CD4-positive, alpha-beta T cell treated with Interleukin-2 at 100 ng/mL for 4 hours (primary cell): ENCODE results near the gene LSS.
A peak's percentile ranks its signal among the peaks of the same experiment; 100 is the strongest.

ENCODE experiments used
- DNase-seq: peaks from one replicate; pipeline ENCODE4 v3.0.0-alpha.2; 2020; ENCODE audit warnings: low spot score

The LSS gene

DNA sequence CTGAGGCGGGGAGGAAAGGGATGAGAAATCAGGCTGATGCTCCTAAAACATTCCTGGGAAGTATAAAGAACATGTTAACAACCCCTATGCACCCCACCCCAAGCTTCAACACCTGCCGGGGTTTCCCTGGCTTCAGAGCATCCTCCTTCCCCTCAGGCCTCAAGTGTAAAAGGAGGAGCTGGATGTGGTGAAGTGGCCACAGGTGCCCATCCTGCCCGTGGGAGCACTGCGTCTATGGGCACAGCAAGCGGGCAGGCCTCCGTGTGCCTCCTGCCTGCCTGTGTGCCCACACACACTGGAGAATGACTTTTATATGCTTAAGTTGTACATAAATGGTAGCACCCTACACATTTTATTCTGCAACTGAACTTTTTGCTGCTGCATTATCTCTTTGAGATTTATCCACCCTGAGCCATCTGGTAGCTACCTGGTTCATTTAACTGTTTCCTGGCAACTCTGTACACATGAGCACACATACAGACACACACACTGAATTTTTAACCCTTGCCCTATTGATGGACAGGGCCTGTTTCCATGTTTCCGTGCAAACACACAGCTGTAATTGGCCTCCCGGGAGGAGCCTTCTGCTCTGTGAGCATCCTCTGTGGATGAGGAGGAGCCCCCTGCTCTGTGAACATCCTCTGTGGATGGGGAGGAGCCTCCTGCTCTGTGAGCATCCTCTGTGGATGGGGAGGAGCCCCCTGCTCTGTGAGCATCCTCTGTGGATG, 59.8 kb downstream of the LSS start:
- no peak for DNase-seq

DNA sequence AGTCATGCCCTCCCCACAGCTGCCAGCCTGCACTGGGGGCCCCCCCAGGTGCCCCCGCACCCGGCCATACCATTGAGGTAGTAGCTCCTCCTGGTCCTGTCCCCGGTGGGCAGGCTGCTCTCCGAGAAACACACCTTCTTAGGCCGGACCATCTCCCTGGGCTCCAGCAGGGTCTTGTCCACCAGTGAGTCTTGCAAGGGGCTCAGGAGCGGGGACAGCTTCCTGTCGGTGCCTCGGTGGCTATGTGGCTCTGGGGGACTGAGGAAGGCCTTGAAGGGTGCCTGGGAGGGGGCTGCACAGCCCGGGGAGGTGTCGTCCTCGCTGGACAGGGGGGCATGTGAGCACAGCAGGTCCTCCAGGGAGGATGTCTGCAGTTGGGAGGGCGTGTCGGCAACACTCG, 60.3 kb downstream of the LSS start:
- no peak for DNase-seq

DNA sequence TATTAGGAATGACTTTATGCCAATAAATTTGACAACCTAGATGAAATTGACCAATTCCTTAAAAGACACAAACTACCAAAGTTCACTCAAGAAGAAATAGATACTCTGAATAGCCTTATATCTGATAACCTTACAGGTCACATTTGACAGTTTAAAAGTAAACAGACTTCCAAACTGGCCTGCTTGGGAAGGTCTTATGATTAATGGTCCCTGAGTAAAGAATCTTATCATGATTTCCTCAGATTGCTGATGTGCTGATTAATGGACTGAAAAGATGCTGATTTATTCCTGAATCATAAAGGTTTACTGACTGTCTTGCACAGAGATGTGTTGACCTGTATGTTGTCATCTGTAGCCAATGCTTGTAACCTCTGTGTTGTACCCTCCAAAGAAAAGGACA, 63.5 kb downstream of the LSS start:
- no peak for DNase-seq

DNA sequence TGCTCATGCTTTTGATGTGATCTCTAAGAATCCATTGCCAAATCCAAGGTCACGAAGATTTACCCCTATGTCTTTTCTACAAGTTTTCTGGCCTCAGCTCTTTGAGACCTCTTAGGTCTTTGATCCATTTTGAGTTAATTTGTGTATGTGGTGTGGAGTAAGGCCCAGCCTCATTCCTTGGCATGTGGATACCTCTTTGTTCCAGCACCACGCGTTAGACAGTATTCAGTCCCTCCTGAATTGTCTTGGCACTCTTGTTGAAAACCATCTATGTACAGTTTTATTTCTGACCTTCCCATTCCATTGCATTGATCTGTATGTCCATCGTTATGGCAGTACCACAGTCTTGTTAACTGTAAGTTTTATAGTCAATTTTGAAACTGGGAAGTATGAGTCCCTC, 65.2 kb downstream of the LSS start:
- no peak for DNase-seq

DNA sequence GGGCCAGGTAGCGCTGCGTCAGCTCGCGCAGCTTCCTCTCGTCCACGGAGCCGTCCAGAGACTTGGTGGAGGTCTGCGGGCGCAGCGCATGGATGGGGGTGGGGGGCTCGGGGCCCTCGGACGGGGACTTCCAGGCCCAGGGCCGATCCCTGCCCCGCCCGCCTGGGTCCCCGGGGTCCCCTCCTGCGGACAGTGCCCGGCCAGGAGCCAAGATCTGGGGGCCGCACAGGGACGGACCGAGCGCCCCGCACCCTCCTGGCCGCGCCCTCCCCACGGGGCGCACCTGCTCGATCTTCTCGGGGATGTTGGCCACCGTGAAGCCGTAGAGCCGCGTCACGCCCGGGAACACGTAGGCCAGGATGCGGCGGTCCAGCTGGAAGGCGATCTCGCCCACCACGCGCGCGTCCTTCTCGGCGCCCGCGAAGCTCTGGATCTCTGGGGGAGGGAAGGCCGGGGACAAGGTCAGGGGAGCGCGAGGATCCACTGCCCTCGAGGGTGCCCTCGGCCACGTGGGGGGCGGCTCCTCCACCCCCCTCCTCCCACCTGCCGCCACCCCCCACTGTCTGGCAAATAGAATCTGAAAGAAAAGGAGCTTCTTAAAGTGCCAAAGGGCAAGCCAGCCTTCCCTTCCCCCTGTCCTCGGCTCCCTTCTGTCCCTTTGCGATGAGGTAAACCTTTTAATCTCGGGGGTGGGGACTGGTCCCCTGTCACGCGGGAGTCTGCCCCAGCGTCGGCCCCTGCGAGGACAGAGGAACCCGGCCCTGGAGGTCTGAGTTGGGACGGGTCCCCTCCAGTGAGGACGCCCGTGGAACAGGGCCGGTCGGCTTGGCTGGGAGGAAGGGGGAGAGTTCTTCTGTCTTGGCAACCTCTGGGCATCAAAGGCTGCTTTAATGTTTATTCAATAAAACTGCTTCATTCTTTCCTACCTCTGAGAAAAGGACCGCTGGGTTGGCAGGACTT, 66.7 kb downstream of the LSS start:
- DNase-seq = no peak

DNA sequence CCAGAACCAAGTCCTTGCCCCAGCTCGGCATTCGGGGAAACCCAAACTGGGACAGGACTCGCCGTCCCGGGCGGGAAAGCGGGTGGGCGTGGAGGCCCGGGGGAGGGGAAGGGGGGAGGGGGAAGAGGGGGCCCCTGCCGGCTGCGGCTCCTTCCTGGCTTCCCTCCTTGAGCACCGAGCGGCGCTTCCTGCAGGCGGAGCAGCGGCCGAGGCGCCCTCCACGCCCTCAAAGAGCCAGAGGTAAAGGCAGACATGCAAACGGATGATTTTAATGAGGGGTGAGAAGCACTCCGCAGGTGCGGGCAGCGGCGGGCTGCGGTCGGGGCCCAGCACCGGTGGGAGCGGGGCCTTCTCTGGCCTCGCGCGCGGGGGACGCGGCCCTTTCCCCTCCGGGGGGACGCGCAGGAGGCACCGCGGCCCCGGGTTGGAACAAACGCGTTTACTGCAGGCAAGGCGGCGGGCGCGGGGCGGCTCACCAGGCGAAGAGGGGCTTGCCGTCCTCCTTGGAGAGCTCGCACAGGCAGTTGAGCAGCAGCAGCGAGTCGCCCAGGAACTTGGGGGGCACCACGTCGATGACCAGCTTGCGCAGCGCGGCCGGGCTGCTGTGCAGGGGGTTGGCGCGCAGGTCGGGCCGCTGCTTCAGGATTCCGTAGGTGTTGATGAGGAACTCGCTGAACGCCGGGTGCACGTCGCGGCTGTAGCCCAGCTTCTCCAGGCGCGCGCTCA, 67.5 kb downstream of the LSS start:
- DNase-seq = no peak

DNA sequence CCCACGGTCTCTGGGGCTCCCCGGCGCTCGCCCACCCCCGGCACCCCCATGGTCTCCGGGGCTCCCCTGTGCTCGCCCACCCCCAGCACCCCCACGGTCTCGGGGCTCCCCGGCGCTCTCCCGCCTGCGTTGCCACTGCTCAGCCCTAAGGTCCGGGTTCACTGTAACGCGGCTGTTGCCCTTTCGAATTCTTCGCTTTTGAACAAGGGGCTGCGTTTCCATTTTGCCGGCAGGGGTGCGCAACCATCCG, 68.0 kb downstream of the LSS start:
- no peak for DNase-seq

DNA sequence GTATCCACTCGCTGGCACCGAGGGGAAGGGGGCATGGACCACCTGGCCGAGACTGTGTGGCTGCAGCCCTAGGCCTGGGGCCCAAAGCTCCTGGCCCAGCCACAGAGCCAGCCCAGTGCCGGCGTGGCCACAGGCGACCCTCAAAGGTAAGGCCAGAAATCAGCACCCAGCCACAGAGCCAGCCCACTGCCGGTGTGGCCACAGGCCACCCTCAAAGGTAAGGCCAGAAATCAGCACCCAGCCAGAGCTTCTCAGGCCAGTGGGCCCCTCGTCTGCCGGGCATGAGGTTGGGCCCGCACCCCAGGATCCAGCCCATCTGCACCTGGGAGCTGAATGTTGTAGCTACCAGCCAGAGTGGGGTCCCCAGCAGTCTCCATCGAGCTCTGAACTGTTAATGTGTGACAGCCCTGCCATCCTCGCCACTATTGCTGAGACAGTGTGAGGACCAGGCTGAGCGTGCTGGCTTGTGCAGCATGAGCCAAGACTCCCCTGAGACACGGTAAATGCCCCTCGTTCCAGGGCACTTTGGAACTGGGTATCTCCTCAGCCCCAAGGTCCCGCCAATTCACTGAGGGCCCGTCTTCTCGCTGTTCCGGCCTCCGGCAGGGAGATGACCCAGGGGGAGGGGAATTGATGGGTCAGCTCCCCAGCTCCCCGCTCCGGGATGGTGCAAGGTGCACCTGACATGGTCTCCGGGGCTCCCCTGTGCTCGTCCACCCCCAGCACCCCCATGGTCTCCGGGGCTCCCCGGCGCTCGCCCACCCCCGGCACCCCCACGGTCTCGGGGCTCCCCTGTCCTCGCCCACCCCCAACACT, 68.5 kb downstream of the LSS start:
- DNase-seq = no peak

DNA sequence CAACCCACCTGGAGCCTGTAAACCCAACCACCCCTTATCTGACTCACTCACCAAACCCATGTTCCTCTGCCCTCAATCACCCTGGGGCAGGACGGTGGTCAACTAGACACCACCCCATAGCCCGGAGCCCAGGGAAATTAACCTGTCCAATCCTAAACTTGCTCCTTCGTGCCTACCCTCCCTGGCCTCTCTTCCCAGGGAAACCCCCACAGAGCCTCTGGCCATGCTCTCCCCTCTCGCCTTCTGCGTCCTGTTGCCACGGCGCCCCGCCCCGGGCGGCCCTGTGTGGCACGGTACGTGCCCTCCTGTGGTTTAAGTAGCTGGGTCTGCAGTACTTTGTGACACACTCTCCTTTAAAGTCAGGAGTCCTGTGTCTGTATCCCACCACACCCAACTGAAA, 69.2 kb downstream of the LSS start:
- no peak for DNase-seq

DNA sequence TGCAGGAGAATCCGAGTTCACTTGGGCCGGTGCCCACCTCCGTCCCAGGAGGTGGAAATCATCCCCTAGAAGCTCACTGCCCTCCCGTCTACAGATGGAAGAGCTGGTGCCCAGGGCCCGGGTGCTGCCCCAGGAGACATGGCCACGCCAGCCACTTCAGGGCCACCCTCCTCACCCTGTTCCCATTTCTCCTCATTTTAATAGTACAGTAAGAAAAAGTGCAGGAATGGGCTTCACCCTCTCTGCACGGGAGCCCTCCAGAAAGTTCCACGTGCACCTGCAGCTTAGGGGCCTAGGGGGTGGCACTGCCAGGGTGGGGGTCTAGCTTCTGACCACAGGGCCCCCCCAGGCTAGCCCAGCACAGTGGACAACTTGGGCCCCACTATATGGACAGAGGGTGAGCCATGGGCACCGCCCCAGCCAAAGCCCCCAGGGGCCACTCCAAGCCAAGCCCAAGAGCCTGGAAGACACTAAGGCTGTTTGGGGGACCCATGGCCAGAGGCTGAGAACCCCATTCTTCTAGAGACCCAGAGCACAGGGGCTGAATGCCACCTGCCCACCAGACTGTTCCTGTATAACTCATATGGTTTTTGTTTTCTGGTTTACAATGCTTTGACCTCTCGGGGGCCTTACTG, 69.8 kb downstream of the LSS start:
- no peak for DNase-seq

DNA sequence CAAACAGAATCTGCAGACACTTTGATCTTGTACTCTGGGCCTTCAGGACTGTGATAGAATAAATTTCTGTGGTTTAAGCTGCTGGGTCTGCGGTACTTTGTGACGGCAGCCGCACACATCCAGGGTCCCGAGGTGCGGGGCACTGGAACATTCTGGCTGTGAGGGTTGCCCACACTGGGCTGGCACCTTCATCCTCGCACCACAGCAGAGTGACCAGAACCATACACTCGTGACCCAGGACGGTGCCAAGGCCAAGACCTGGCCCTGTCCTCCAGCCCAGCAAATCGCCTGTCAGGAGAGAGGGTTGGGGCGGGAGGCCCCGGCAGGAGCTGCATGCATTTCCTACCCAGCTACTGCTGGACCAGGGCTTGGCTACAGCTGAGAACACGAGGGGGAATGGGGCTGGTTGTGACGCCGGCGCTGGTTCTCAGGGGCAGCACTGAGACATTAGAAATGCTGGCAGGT, 70.6 kb downstream of the LSS start:
- DNase-seq = no peak

DNA sequence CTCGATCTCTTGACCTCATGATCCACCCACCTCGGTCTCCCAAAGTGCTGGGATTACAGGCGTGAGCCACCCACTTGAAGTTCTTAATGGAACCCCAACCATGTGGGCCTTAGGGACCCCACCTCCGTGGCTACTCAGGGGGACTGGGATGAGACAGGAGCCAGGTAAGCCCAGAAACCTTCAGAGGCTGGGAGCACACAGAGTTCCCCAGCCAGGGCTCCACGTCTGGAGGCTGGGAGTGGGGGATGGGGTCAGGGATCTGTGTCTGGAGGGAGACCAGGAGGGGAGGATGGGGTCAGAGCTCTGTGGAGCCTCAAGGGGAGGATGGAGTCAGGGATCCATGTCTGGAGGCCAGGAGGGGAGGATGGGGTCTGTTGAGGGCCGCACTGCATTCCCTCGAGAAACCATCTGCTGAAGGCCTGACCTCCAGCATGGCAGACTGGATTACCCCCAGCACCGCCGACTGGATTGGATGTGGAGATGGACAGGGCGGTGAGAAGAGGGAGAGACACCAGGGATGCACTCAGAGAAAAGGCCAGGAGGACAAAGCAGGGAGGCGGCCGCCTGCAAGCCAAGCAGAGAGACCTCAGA, 71.1 kb downstream of the LSS start:
- DNase-seq = no peak

DNA sequence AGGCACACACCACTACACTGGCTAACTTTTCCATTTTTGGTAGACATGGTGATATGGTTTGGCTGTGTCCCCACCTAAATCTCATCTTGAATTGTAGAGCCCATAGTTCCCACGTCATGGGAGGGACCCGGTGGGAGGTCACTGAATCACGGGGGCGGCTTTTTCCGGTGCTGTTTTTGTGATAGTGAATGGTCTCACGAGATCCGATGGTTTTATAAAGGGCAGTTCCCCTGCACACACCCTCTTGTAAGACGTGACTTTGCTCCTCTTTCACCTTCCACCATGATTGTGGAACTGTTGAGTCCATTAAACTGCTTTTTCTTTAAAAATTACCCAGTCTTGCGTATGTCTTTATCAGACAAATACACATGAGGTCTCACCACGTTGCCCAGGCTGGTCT, 71.9 kb downstream of the LSS start:
- DNase-seq = no peak

DNA sequence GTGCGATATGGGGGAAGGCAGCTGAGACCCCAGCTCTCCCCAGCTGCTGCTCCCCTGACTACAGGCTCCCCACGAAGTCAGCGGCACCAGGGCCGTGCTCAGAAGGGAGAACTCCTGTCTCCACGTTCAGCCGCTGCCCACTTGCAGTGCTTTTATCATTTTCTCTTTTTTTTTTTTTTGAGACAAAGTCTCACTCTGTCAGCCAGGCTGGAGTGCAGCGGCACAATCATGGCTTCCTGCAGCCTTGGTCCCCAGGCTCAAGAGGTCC, 72.3 kb downstream of the LSS start:
- no peak for DNase-seq

DNA sequence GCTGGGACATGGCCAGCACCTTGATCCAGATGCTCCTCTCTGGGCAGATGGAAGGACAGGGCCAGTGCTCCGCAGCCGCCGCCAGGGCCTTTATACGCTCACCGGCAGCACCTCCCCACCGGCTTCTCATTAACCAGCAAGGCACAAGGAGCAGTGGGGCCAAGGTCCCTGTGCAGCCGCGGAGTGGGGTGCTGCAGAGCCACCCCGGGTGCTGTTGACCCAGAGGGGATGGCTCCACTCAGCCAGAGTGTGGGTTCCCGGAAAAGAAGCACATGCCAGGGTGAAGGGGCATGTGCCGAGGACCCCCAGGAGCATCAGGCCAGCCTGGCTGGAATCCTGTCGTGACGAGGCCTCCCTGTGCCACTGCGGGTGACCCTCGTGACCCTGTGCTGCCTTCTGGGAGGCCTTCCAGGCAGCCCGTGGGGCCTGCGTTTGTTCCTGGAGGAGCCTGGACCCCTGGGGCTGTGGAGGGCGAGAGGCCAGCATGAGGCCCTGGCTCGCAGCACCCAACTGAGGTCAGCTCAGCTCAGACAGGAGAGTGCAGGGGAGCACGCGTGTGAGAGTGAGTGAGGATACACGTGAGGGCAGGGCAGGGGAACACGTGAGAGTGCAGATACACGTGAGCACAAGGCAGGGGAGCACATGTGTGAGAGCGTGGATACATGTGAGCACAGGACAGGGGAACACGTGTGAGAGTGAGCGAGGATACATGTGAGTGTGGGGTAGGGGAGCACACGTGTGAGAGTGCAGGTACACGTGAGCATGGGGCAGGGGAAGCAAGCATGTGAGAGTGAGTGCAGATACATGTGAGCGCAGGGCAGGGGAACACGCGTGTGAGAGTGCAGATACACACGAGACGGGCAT, 72.8 kb downstream of the LSS start, which contains the start of gene FTCD:
TSS of gene FTCD (minus strand) at position 66 of the 864 bp plus-strand sequence. CDS start at position 10, 56 bp downstream.
- no peak for DNase-seq

DNA sequence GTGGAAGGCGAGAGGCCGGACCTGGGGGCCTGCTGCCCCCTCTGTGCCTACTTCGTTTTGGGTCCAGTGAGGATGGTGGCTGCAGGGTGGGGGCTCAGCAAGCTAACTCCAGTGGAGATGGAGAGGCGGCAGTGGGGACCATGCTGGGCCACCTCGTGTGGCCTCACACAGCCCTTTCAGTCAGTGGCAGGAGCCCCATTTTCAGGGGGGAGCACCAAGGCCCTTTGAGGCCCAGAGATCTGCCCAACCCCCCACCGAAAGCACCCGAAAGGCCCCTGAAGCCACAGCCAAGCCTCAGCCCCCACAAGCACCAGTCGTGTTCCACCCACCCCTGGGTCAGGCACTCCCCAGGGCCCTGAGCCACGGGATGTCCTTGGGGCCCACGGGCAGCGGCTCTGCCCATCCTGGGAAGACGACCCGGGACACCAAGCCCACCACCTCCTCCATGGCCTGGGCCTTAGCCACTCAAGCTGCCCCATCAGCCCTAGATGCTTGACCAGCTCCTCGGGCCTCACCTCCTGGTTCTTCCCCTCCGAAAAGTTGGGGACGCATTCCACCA, 73.5 kb downstream of the LSS start:
- no peak for DNase-seq

DNA sequence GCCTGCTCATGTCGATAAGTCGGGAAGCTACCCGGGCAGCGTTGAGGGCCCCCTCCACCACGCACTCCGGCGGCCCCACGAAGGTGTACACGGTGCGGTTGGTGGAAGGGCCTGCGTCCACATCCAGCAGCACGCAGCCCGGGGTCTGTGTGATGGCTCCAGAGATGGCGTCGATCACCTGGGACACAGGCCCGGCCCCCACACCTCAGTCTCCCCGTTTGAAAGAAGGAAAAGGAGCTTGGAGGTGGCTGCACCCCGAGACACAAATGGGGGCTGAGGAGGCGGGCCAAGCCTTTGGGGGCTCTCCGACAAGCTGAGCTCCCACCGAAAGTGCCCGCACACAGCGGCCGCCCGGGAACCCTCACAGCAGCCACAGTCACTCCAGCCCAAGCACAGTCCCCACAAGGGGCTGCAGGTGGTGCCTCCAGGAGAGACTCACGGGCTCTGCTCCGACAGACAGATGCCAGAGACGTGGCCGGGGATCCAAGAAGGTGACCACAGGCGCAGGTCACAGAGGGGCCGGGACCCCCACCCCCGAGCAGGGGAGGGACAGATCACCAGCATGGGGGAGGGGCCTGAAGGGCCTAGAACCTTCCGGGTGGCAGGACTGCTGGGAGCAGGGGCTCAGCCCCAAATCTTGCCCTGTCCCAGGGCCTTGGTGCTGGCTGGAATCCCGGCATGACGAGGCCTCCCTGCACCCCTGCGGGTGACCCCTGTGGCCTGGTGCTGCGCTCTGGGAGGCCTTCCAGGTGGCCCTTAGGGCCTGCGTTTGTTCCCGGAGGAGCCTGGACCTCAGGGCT, 74.2 kb downstream of the LSS start:
- no peak for DNase-seq

DNA sequence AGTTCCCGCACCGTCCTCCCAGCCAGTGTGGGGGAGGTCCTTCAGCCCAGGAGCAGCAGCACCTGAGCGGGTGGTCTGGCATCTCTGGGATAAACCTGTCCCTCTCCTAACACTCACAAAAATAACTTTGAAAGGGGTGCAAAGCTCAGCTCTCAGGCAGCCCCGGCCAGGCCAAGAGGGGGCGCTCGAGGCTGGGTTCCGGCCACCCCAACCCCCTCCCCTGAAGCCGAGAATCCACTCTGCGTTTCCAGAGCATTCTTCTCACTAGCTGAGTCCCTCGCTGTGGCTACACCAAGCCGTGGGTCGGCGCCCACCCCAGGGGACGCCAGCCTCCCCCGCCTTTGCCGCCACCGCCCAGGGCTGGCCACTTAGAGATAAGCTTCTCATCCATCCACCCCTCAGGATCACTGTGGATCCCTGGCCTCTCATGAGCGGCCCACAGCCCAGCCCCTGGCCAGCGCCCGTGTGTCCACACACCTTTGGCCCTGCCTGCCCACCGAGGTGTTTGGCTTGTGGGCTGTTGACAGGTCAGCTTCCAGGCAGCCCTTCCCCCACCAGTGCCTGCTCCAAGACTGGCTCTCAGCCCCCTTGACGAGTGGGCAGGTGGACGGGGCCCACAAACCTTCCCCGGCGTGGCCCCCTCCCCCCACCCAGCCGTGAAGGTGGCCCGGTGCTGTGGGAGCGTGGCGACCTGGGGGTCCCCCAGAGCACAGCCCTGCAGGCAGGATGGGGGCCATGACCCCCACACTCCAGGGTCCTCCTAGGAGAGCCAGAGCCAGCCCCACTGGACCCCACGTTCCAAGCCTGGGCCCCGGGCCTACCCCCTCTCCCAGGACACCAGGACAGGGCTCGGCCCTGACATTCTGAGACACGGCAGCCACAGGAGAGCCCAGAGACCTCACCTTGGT, 75.1 kb downstream of the LSS start:
- DNase-seq = peak; percentile 48
